Measurements from ENCODE around the gene ARFGAP2.
A peak's percentile ranks its signal among the peaks of the same experiment; 100 is the strongest.

The ARFGAP2 gene

GRCh38 chr11:47179655-47179991 lies 2.9 kb upstream of the ARFGAP2 start:
- Histone ChIP-seq H3K36me3 (replicated peaks; ENCODE audit: insufficient read depth, low read length) (0 out of 2 replicates have a peak, but pooled peaks cover 4% of the 10 kb centered on the region), H3K9ac (ENCODE audit: low read length) (no peak overlapping the region), H3K4me1 (ENCODE audit: low read length) (peaks cover 16% of the 10 kb centered on the region), H3K27me3 (replicated peaks; ENCODE audit: insufficient read depth, low read length) (0 out of 2 replicates have a peak, but pooled peaks cover 5% of the 10 kb centered on the region), H3K9me3 (replicated peaks; ENCODE audit: insufficient read depth, low read length) (no peaks in the 10 kb centered on the region), H3K27ac (ENCODE audit: low read length) (no peak overlapping the region), H2AFZ (ENCODE audit: low read length) (no peak overlapping the region), H3K79me2 (ENCODE audit: low read length) (peaks cover 21% of the 10 kb centered on the region), H4K20me1 (ENCODE audit: insufficient read depth, low read length) (no peaks in the 10 kb centered on the region), H3F3A (ENCODE audit: insufficient read depth, low read length) (peaks cover 7% of the 10 kb centered on the region; the same call in 1 of the 2 replicates), H3K4me3 (ENCODE audit: low read length) (no peak overlapping the region), H3K4me2 (ENCODE audit: low read depth, low read length) (no peak overlapping the region), H3K9me2 (replicated peaks; ENCODE audit: insufficient read depth, low read length) (no peaks in the 10 kb centered on the region)
- DNase-seq: peak; percentile 51
- no peak for TF ChIP-seq EZH2 (optimal IDR thresholded peaks at IDR 0.05; ENCODE audit: low read depth, low read length)
- TF ChIP-seq CTCF (IDR thresholded peaks at IDR 0.05; ENCODE audit: low read length): peak; percentile 64

GRCh38 chr11:47178737-47179654 lies 2.3 kb upstream of the ARFGAP2 start:
- Histone ChIP-seq H3K9me3 (replicated peaks; ENCODE audit: insufficient read depth, low read length) (no peaks in the 10 kb centered on the region), H3K9ac (ENCODE audit: low read length) (no peak overlapping the region), H3K27me3 (replicated peaks; ENCODE audit: insufficient read depth, low read length) (no peaks in the 10 kb centered on the region), H3K4me3 (ENCODE audit: low read length) (no peak overlapping the region), H3K4me2 (ENCODE audit: low read depth, low read length) (no peak overlapping the region), H3K36me3 (replicated peaks; ENCODE audit: insufficient read depth, low read length) (0 out of 2 replicates have a peak, but pooled peaks cover 4% of the 10 kb centered on the region), H3K27ac (ENCODE audit: low read length) (no peak overlapping the region), H3K4me1 (ENCODE audit: low read length) (peaks cover 16% of the 10 kb centered on the region), H3F3A (ENCODE audit: insufficient read depth, low read length) (peaks cover 7% of the 10 kb centered on the region; the same call in 1 of the 2 replicates), H3K79me2 (ENCODE audit: low read length) (peaks cover 26% of the 10 kb centered on the region), H3K9me2 (replicated peaks; ENCODE audit: insufficient read depth, low read length) (no peaks in the 10 kb centered on the region), H2AFZ (ENCODE audit: low read length) (no peak overlapping the region), H4K20me1 (ENCODE audit: insufficient read depth, low read length) (no peaks in the 10 kb centered on the region)
- TF ChIP-seq CTCF (IDR thresholded peaks at IDR 0.05; ENCODE audit: low read length): no peak
- no peak for DNase-seq

- Histone ChIP-seq H3K4me3 (ENCODE audit: low read length) (no peak overlapping the region), H3K9me2 (replicated peaks; ENCODE audit: insufficient read depth, low read length) (no peaks in the 10 kb centered on the region), H3K36me3 (replicated peaks; ENCODE audit: insufficient read depth, low read length) (0 out of 2 replicates have a peak, but pooled peaks cover 4% of the 10 kb centered on the region), H3K9me3 (replicated peaks; ENCODE audit: insufficient read depth, low read length) (no peaks in the 10 kb centered on the region), H3K4me1 (ENCODE audit: low read length) (peaks cover 16% of the 10 kb centered on the region), H3K9ac (ENCODE audit: low read length) (no peak overlapping the region), H3K79me2 (ENCODE audit: low read length) (peaks cover 33% of the 10 kb centered on the region), H4K20me1 (ENCODE audit: insufficient read depth, low read length) (no peaks in the 10 kb centered on the region), H3K27me3 (replicated peaks; ENCODE audit: insufficient read depth, low read length) (no peaks in the 10 kb centered on the region), H2AFZ (ENCODE audit: low read length) (peak overlapping the region; percentile 98; the same call in 1 of the 2 replicates), H3K27ac (ENCODE audit: low read length) (no peak overlapping the region), H3F3A (ENCODE audit: insufficient read depth, low read length) (peaks cover 7% of the 10 kb centered on the region; the same call in 1 of the 2 replicates), H3K4me2 (ENCODE audit: low read depth, low read length) (no peak overlapping the region)
- DNase-seq: no peak
- TF ChIP-seq CTCF (IDR thresholded peaks at IDR 0.05; ENCODE audit: low read length) (no peak), EZH2 (optimal IDR thresholded peaks at IDR 0.05; ENCODE audit: low read depth, low read length) (no peak), EZH2phosphoT487 (IDR thresholded peaks at IDR 0.05; ENCODE audit: low read length) (no peak)
Measured at GRCh38 chr11:47178316-47178715, 1.6 kb upstream of the ARFGAP2 start.
